ENCODE results near the gene PSMG1.

DNA sequence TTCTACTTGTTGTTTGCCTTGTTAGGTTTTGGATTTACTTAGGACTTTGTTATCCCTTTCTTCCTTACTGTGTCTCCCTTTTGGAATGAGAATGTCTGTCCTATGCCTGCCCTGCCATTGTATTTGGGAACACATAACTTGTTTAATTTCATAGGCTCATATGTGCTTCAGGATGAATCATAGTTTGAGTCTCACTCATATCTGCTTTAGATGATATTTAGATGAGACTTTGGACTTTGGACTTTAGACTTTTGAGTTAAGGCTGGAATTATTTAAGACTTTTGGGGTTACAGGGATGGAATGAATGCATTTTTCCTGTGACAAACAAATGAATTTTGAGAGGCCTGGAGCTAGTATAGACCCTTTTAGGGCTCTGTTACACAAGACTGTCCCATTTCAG, 33.4 kb downstream of the PSMG1 start:
- TF ChIP-seq, protein P1, sequence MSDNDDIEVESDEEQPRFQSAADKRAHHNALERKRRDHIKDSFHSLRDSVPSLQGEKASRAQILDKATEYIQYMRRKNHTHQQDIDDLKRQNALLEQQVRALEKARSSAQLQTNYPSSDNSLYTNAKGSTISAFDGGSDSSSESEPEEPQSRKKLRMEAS (IDR thresholded peaks at IDR 0.05; ENCODE audit: low read depth, low read length), result no peak
- TF ChIP-seq, protein P2, sequence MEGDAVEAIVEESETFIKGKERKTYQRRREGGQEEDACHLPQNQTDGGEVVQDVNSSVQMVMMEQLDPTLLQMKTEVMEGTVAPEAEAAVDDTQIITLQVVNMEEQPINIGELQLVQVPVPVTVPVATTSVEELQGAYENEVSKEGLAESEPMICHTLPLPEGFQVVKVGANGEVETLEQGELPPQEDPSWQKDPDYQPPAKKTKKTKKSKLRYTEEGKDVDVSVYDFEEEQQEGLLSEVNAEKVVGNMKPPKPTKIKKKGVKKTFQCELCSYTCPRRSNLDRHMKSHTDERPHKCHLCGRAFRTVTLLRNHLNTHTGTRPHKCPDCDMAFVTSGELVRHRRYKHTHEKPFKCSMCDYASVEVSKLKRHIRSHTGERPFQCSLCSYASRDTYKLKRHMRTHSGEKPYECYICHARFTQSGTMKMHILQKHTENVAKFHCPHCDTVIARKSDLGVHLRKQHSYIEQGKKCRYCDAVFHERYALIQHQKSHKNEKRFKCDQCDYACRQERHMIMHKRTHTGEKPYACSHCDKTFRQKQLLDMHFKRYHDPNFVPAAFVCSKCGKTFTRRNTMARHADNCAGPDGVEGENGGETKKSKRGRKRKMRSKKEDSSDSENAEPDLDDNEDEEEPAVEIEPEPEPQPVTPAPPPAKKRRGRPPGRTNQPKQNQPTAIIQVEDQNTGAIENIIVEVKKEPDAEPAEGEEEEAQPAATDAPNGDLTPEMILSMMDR (IDR thresholded peaks at IDR 0.05; ENCODE audit: low read depth, low read length), result no peak
